Body of pancreas (tissue), 4 donors: ENCODE results near the gene HEPHL1. TPM values are rescaled to one million over a fixed set of nuclear protein-coding genes. Genes with fewer than 3 reads are reported as not detected.

Experiments used
- ATAC-seq: fragments of 150-250 bp; one replicate; pipeline ENCODE4 v1.9.1; 2016
- DNase-seq, 4 donors: peaks; one replicate each; pipeline ENCODE4 v3.0.0-alpha.2; 2019
- H3K27ac ChIP-seq, 4 donors: fragments of 200-600 bp; sonication (generic); 1 replicate in 3 of 4; 2 replicates in 1 of 4; pipeline versions ENCODE4 v1.5.1 to v1.6.1; 2016 to 2019; ENCODE audit warnings: mild to moderate bottlenecking in 1 of 4, mixed read lengths in 1 of 4, moderate library complexity in 1 of 4
- H3K27me3 ChIP-seq, 2 donors: fragments of 200-600 bp; sonication (generic); one replicate each; pipeline ENCODE4 v1.6.0; 2016; ENCODE audit warnings: mild to moderate bottlenecking in 1 of 2
- H3K36me3 ChIP-seq, 2 donors: fragments of 200-600 bp; sonication (generic); replicated peaks in 1 of 2; 2 replicates each; pipeline ENCODE4 v1.5.1; 2016; ENCODE audit warnings: low read depth in 2 of 2; ENCODE audit not compliant: insufficient read depth in 1 of 2
- H3K4me1 ChIP-seq: fragments of 200-600 bp; sonication (generic); one replicate; pipeline ENCODE4 v1.6.0; 2016
- H3K4me3 ChIP-seq, 2 donors: fragments of 200-600 bp; sonication (generic); 1 replicate in 1 of 2; 2 replicates in 1 of 2; pipeline ENCODE4 v1.5.1; 2016 to 2019
- H3K9me3 ChIP-seq, 3 donors: fragments of 200-600 bp; sonication (generic); 1 replicate in 2 of 3; 2 replicates in 1 of 3; pipeline ENCODE4 v1.5.1; 2016
- CTCF ChIP-seq, 7 experiments: fragments of 450-650 bp in 4 of 7; fragments of 200-600 bp in 3 of 7; sonication (generic) in 3 of 7; IDR thresholded peaks; one replicate each; pipeline ENCODE4 v1.5.1; 2016 to 2019; ENCODE audit warnings: antibody characterized with exemption in 7 of 7
- POLR2A ChIP-seq, 3 donors: fragments of 450-650 bp; IDR thresholded peaks; one replicate each; pipeline ENCODE4 v1.6.1; 2016; ENCODE audit warnings: antibody characterized with exemption in 3 of 3, mild to moderate bottlenecking in 2 of 3
- WGBS, 2 donors: methylation state at CpG; one replicate each; pipeline ENCODE4 v1.1.5; 2017; 5-methylcytosine and 5-hydroxymethylcytosine counted together
- intact Hi-C: fragments of 100-400 bp; cut with DNase I; formaldehyde crosslinking; loops from one replicate; pipeline ENCODE4 v1.15.1; 2023
- total RNA-seq, 2 donors: library from RNA; depleted of rRNA; stranded (reverse); fragments of >200 nt; gene quantifications; one replicate each; pipeline ENCODE4 v1.1.0, GENCODE V29; 2016

HEPHL1 gene
- total RNA-seq, 2 donors from 2014 or later, result not detected

DNA sequence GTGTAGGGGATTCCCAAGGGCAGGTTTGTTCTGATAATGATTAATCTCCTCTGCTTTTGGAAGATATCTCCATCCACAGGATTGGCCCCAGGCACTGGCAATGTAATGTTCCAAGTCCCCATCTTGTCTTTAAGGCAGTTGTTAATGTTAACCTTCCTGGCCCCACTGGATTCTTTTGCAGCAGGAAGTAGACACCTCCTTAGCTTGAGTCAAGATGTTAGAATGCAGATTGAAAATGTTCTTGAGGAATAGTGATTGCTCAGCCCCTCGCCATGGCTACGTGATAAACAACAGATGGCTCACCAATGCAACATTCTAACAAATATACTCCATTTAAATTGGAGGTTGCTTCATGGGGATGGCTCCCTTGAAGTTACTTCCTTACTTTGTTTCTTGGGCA is 7.3 kb downstream of the HEPHL1 start:
- no peak overlapping the region for H3K27ac ChIP-seq

DNA sequence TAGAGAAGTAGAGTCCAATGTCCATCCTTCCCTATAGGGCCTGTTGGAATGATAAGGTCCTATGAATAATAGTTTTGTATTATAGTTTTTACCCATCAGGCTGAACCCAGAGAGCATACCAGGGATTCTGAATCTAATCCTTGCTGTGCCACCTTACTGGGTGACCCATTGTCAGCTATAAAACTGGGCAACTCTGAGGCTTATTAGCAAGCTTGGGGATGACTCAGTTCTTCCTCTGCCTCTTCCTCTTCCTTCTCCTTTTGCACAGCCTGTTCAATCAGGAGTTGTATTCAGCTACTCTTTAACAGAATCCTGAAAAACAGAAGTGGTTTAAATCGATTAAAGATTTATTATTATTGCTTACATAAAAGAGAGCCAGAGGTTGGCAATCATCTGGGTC is 8.9 kb downstream of the HEPHL1 start:
- 38 to 52% methylated on average over 1 of the region's 1 CpG for WGBS, 2 donors
- intact Hi-C loops, result no loop called here

More for the DNA sequence above, 7.3 kb downstream of the HEPHL1 start:
- no peak for TF ChIP-seq CTCF (IDR thresholded peaks at IDR 0.05)
- TF ChIP-seq POLR2A (IDR thresholded peaks at IDR 0.05), result no peak
- H3K4me3 ChIP-seq, result no peak overlapping the region
- no peaks in the 10 kb centered on the region for H3K9me3 ChIP-seq
- ATAC-seq, result no peak
- DNase-seq, result no peak
- intact Hi-C loops, result no loop called here
- WGBS, 2 donors, result 57 to 85% methylated on average over 2 of the region's 2 CpGs
- no peaks in the 10 kb centered on the region for H3K27me3 ChIP-seq
- H3K4me1 ChIP-seq, result no peaks in the 10 kb centered on the region
- no peaks in the 10 kb centered on the region for H3K36me3 ChIP-seq

GRCh38 chr11:94031625-94032024 is 10.5 kb downstream of the HEPHL1 start:
- no peak for TF ChIP-seq POLR2A (IDR thresholded peaks at IDR 0.05)
- TF ChIP-seq CTCF (IDR thresholded peaks at IDR 0.05), result no peak
- Histone ChIP-seq H3K27me3 (no peaks in the 10 kb centered on the region), H3K36me3 (no peaks in the 10 kb centered on the region), H3K9me3 (no peaks in the 10 kb centered on the region), H3K4me1 (no peaks in the 10 kb centered on the region), H3K4me3 (no peak overlapping the region), H3K27ac (no peak overlapping the region)
- WGBS, 2 donors, result 51 to 60% methylated on average over 4 of the region's 4 CpGs
- intact Hi-C loops, result no loop called here
- DNase-seq, result no peak
- no peak for ATAC-seq

More for the DNA sequence above, 8.9 kb downstream of the HEPHL1 start:
- no peak overlapping the region for H3K27ac ChIP-seq
- no peaks in the 10 kb centered on the region for H3K36me3 ChIP-seq
- no peak for TF ChIP-seq CTCF (IDR thresholded peaks at IDR 0.05)
- TF ChIP-seq POLR2A (IDR thresholded peaks at IDR 0.05), result no peak
- ATAC-seq, result no peak
- no peak overlapping the region for H3K4me3 ChIP-seq
- H3K4me1 ChIP-seq, result no peaks in the 10 kb centered on the region
- DNase-seq, result no peak
- H3K27me3 ChIP-seq, result no peaks in the 10 kb centered on the region
- no peaks in the 10 kb centered on the region for H3K9me3 ChIP-seq

DNA sequence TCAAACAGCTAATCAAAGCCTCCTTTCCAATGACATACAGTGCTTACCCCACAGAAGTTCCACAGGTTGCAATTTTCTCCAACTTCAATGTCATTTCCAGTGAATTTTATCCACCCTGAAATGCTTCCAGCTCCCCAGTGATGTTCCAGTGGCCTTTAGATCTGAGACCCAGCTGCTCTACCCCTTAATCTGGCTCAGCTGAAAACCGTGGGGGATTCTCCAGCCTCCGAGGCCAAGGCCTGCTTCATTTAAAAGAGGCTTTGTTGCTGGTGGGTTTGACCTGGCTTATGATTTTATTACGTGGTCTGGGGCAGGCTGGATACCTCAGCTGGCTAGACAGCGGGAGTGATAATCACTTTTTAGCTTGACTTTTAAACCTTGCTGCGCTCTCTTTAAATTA is 10.9 kb downstream of the HEPHL1 start:
- no peaks in the 10 kb centered on the region for H3K4me1 ChIP-seq
- H3K36me3 ChIP-seq, result no peaks in the 10 kb centered on the region

More for the DNA sequence above, 10.9 kb downstream of the HEPHL1 start:
- intact Hi-C loops, result no loop called here
- no peak for DNase-seq
- Histone ChIP-seq H3K9me3 (no peaks in the 10 kb centered on the region), H3K27me3 (no peaks in the 10 kb centered on the region), H3K27ac (no peak overlapping the region), H3K4me3 (no peak overlapping the region)
- TF ChIP-seq CTCF (IDR thresholded peaks at IDR 0.05) (no peak), POLR2A (IDR thresholded peaks at IDR 0.05) (no peak)
- WGBS, 2 donors, result 73 to 78% methylated on average over 5 of the region's 5 CpGs
- no peak for ATAC-seq
